ENCODE data around the gene UBASH3A. TPM values are rescaled to one million over a fixed set of nuclear protein-coding genes. Genes with fewer than 3 reads are reported as not detected.

Gene UBASH3A
- polyA plus RNA-seq, 4 donors = 0.07 to 0.10 (median 0.10) TPM; not detected in 1

GRCh38 chr21:42476388-42477331, 73.0 kb downstream of the UBASH3A start:
- DNase-seq (ENCODE audit: low read depth in 4 of 4, low spot score in 3 of 4) = no peak

GRCh38 chr21:42478504-42478903, 74.8 kb downstream of the UBASH3A start:
- DNase-seq (ENCODE audit: low read depth in 4 of 4, low spot score in 3 of 4) = no peak

GRCh38 chr21:42479582-42479981, 75.9 kb downstream of the UBASH3A start:
- no peak for DNase-seq (ENCODE audit: low read depth in 4 of 4, low spot score in 3 of 4)

- DNase-seq (ENCODE audit: low read depth in 4 of 4, low spot score in 3 of 4) = no peak
These were observed 77.0 kb downstream of the UBASH3A start for GRCh38 chr21:42480736-42481135.

- no peak for DNase-seq (ENCODE audit: low read depth in 4 of 4, low spot score in 3 of 4)
These were observed 77.5 kb downstream of the UBASH3A start for GRCh38 chr21:42481169-42481568.

GRCh38 chr21:42484966-42485365, 81.3 kb downstream of the UBASH3A start:
- DNase-seq (ENCODE audit: low read depth in 4 of 4, low spot score in 3 of 4) = no peak

GRCh38 chr21:42486072-42486471, 82.4 kb downstream of the UBASH3A start:
- DNase-seq (ENCODE audit: low read depth in 4 of 4, low spot score in 3 of 4) = no peak

- no peak for DNase-seq (ENCODE audit: low read depth in 4 of 4, low spot score in 3 of 4)
These were observed 82.8 kb downstream of the UBASH3A start for GRCh38 chr21:42486531-42486930.

- DNase-seq (ENCODE audit: low read depth in 4 of 4, low spot score in 3 of 4) = no peak
These were observed 85.4 kb downstream of the UBASH3A start for GRCh38 chr21:42489006-42489563.

GRCh38 chr21:42489991-42490390, 86.3 kb downstream of the UBASH3A start:
- no peak for DNase-seq (ENCODE audit: low read depth in 4 of 4, low spot score in 3 of 4)

GRCh38 chr21:42490720-42491119, 87.0 kb downstream of the UBASH3A start:
- DNase-seq (ENCODE audit: low read depth in 4 of 4, low spot score in 3 of 4) = no peak

- DNase-seq (ENCODE audit: low read depth in 4 of 4, low spot score in 3 of 4) = no peak
These were observed 87.6 kb downstream of the UBASH3A start for GRCh38 chr21:42491328-42491727.

GRCh38 chr21:42492201-42492600, 88.5 kb downstream of the UBASH3A start:
- DNase-seq (ENCODE audit: low read depth in 4 of 4, low spot score in 3 of 4) = no peak

- DNase-seq (ENCODE audit: low read depth in 4 of 4, low spot score in 3 of 4) = no peak
These were observed 89.7 kb downstream of the UBASH3A start for GRCh38 chr21:42493109-42494060.

- DNase-seq (ENCODE audit: low read depth in 4 of 4, low spot score in 3 of 4) = no peak
These were observed 91.3 kb downstream of the UBASH3A start for GRCh38 chr21:42495027-42495426.

- DNase-seq (ENCODE audit: low read depth in 4 of 4, low spot score in 3 of 4) = no peak
These were observed 92.0 kb downstream of the UBASH3A start for GRCh38 chr21:42495765-42496119.

GRCh38 chr21:42496120-42496838, 92.6 kb downstream of the UBASH3A start, which contains the start of gene RSPH1:
RSPH1 (minus strand) TSS chr21:42496224; CDS start chr21:42496186, 38 bp downstream.
- DNase-seq (ENCODE audit: low read depth in 4 of 4, low spot score in 3 of 4) = peak; percentile 97 to 98 (median 98)

GRCh38 chr21:42496839-42497202, 93.1 kb downstream of the UBASH3A start:
- no peak for DNase-seq (ENCODE audit: low read depth in 4 of 4, low spot score in 3 of 4)

Data from right renal pelvis (tissue), 4 donors.